Measurements from ENCODE around the gene ANLN. TPM values are rescaled to one million over a fixed set of nuclear protein-coding genes. Genes with fewer than 3 reads are reported as not detected.

Gene ANLN
- polyA plus RNA-seq, 4 donors, result 25.5 to 38.0 (median 32.2) TPM

- no peak for DNase-seq (ENCODE audit: low read depth in 4 of 4, low spot score in 3 of 4)
Measured at GRCh38 chr7:36406156-36406555, 16.5 kb downstream of the ANLN start.

GRCh38 chr7:36407636-36408550 lies 18.2 kb downstream of the ANLN start:
- DNase-seq (ENCODE audit: low read depth in 4 of 4, low spot score in 3 of 4), result no peak

GRCh38 chr7:36408589-36408988 lies 18.9 kb downstream of the ANLN start:
- DNase-seq (ENCODE audit: low read depth in 4 of 4, low spot score in 3 of 4), result no peak

- DNase-seq (ENCODE audit: low read depth in 4 of 4, low spot score in 3 of 4), result no peak
Measured at GRCh38 chr7:36409180-36409579, 19.5 kb downstream of the ANLN start.

- DNase-seq (ENCODE audit: low read depth in 4 of 4, low spot score in 3 of 4), result no peak
Measured at GRCh38 chr7:36415144-36415543, 25.5 kb downstream of the ANLN start.

- no peak for DNase-seq (ENCODE audit: low read depth in 4 of 4, low spot score in 3 of 4)
Measured at GRCh38 chr7:36416251-36416650, 26.6 kb downstream of the ANLN start.

GRCh38 chr7:36420307-36420706 lies 30.6 kb downstream of the ANLN start:
- no peak for DNase-seq (ENCODE audit: low read depth in 4 of 4, low spot score in 3 of 4)

GRCh38 chr7:36422072-36422471 lies 32.4 kb downstream of the ANLN start:
- no peak for DNase-seq (ENCODE audit: low read depth in 4 of 4, low spot score in 3 of 4)

GRCh38 chr7:36423633-36424032 lies 34.0 kb downstream of the ANLN start:
- no peak for DNase-seq (ENCODE audit: low read depth in 4 of 4, low spot score in 3 of 4)

GRCh38 chr7:36430186-36430585 lies 40.5 kb downstream of the ANLN start:
- DNase-seq (ENCODE audit: low read depth in 4 of 4, low spot score in 3 of 4), result no peak

GRCh38 chr7:36430881-36431280 lies 41.2 kb downstream of the ANLN start:
- no peak for DNase-seq (ENCODE audit: low read depth in 4 of 4, low spot score in 3 of 4)

- no peak for DNase-seq (ENCODE audit: low read depth in 4 of 4, low spot score in 3 of 4)
Measured at GRCh38 chr7:36438211-36438610, 48.5 kb downstream of the ANLN start.

- DNase-seq (ENCODE audit: low read depth in 4 of 4, low spot score in 3 of 4), result no peak
Measured at GRCh38 chr7:36439624-36440023, 50.0 kb downstream of the ANLN start.

- no peak for DNase-seq (ENCODE audit: low read depth in 4 of 4, low spot score in 3 of 4)
Measured at GRCh38 chr7:36440880-36441279, 51.2 kb downstream of the ANLN start.

GRCh38 chr7:36441344-36442022 lies 51.8 kb downstream of the ANLN start:
- DNase-seq (ENCODE audit: low read depth in 4 of 4, low spot score in 3 of 4), result no peak

GRCh38 chr7:36448781-36449379 lies 59.2 kb downstream of the ANLN start:
- no peak for DNase-seq (ENCODE audit: low read depth in 4 of 4, low spot score in 3 of 4)

- DNase-seq (ENCODE audit: low read depth in 4 of 4, low spot score in 3 of 4), result no peak
Measured at GRCh38 chr7:36449685-36450084, 60.0 kb downstream of the ANLN start.

GRCh38 chr7:36453769-36454168 lies 64.1 kb downstream of the ANLN start:
- no peak for DNase-seq (ENCODE audit: low read depth in 4 of 4, low spot score in 3 of 4)

GRCh38 chr7:36455646-36456045 lies 66.0 kb downstream of the ANLN start:
- DNase-seq (ENCODE audit: low read depth in 4 of 4, low spot score in 3 of 4), result no peak

- no peak for DNase-seq (ENCODE audit: low read depth in 4 of 4, low spot score in 3 of 4)
Measured at GRCh38 chr7:36456138-36456537, 66.5 kb downstream of the ANLN start.

GRCh38 chr7:36456548-36456947 lies 66.9 kb downstream of the ANLN start:
- DNase-seq (ENCODE audit: low read depth in 4 of 4, low spot score in 3 of 4), result no peak
